ENCODE measurements around the gene PRTN3. TPM values are rescaled to one million over a fixed set of nuclear protein-coding genes. Genes with fewer than 3 reads are reported as not detected.
A peak's percentile ranks its signal among the peaks of the same experiment; 100 is the strongest.

PRTN3 gene
- polyA plus RNA-seq, 1 of the 3 experiments (the other 2 are of a cell fraction): not detected

- Histone ChIP-seq H3F3A (replicated peaks; ENCODE audit: insufficient read depth) (peaks cover 4% of the 10 kb centered on the region), H3K9me3 (no peaks in the 10 kb centered on the region), H4K20me1 (ENCODE audit: insufficient read depth) (peaks cover 57% of the 10 kb centered on the region), H3K9ac (peak overlapping the region; percentile 96), H3K9me2 (no peaks in the 10 kb centered on the region), H3K4me3 (ENCODE audit: low read depth in 2 of 2, low read length in 1 of 2) (peak overlapping the region; percentile 85 to 88), H3K4me2 (peak overlapping the region; percentile 95), H3K27me3 (ENCODE audit: insufficient read depth) (no peaks in the 10 kb centered on the region), H3K4me1 (ENCODE audit: control insufficient read depth in 1 of 2, insufficient read depth in 2 of 2, low read depth in 1 of 2, low read length in 1 of 2) (peaks cover 29 to 47% of the 10 kb centered on the region in 2 experiments; a peak in 3 of 4 replicates), H3K27ac (ENCODE audit: low read depth in 2 of 2, low read length in 1 of 2) (peak overlapping the region; percentile 69 to 70), H2AFZ (ENCODE audit: low read depth) (no peak overlapping the region), H3K36me3 (replicated peaks in 1 of 2; ENCODE audit: control insufficient read depth in 1 of 2, insufficient read depth in 2 of 2, low read length in 1 of 2) (peaks cover 14 to 21% of the 10 kb centered on the region in 2 experiments), H3K79me2 (ENCODE audit: insufficient read depth) (peaks cover 57% of the 10 kb centered on the region)
- under 1% methylated on average over 24 of the region's 44 CpGs for WGBS (ENCODE audit: low lambda C conversion rate)
- POLR2A ChIA-PET: no interaction called here
- no peak for DNase-seq
- TF ChIP-seq GATA2 (CRISPR knock-in tag; IDR thresholded peaks at IDR 0.05): no peak
- TF ChIP-seq SIN3A (IDR thresholded peaks at IDR 0.05; ENCODE audit: borderline replicate concordance, low read depth, low read length): 0 out of 2 replicates have a peak, but pooled peaks have one; percentile 6
- no peak for TF ChIP-seq FOSL2 (IDR thresholded peaks at IDR 0.05; ENCODE audit: borderline replicate concordance, low read depth)
- CTCF ChIA-PET: interaction anchor here (1.3 kb wide), 1 partner anchor 31 kb away, joined by 3 read pairs; no protein-coding TSS in a partner anchor
Observed at GRCh38 chr19:798415-799075, 42.3 kb upstream of the PRTN3 start.

DNA sequence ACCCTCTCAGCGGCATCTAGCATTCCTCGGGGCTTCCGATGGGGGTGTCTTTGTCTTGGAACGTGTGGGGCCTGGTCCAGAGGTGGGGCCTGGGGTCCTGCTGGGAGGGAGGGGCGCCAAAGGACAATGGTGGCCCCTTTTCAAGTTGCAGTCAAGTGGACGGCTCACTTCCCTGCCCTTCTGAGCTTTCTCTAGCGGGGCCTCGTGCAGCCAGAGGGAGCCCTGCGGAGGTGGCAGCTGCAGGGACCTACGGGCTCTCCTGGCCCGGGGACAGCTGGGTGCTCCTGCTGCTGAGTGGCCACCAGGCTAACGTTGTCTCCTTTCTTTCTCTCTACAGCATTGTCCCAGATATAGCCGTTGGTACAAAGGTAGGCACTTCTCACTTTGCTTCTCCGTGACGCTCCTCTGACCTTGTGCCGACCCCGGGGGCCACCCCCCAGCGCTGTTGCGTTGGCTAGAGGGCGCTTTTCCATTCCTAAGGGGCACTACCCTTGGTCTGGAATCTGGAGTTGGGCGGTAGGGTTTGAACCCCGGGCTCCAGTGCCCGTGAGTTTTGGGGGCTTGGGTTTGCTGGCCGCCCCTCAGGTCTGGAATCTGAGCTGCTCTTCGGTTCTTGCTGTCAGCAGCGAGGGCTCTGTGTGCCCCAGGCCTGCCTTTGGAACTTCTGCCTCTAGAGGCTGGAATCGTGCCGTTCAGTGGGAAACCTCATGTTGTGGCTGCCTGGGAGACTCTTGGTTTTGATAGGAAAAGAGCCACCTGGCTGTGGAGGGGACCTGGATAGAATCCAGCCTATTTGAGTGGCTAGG is 41.5 kb upstream of the PRTN3 start:
- Histone ChIP-seq H3K27me3 (ENCODE audit: insufficient read depth) (no peaks in the 10 kb centered on the region), H3K9me3 (no peaks in the 10 kb centered on the region), H3K79me2 (ENCODE audit: insufficient read depth) (peaks cover 64% of the 10 kb centered on the region), H4K20me1 (ENCODE audit: insufficient read depth) (peaks cover 64% of the 10 kb centered on the region), H3K36me3 (replicated peaks in 1 of 2; ENCODE audit: control insufficient read depth in 1 of 2, insufficient read depth in 2 of 2, low read length in 1 of 2) (peaks cover 19 to 28% of the 10 kb centered on the region in 2 experiments), H3K9me2 (no peaks in the 10 kb centered on the region), H3F3A (replicated peaks; ENCODE audit: insufficient read depth) (peaks cover under 1% of the 10 kb centered on the region), H3K4me2 (peak overlapping the region; percentile 95), H3K27ac (ENCODE audit: low read depth in 2 of 2, low read length in 1 of 2) (peak overlapping the region; percentile 31 to 70; a peak in 3 of 4 replicates), H3K4me3 (ENCODE audit: low read depth in 2 of 2, low read length in 1 of 2) (peak overlapping the region; percentile 85 to 88), H3K4me1 (ENCODE audit: control insufficient read depth in 1 of 2, insufficient read depth in 2 of 2, low read depth in 1 of 2, low read length in 1 of 2) (peaks cover 29 to 47% of the 10 kb centered on the region in 2 experiments; a peak in 3 of 4 replicates), H2AFZ (ENCODE audit: low read depth) (no peak overlapping the region), H3K9ac (peak overlapping the region; percentile 96)
- TF ChIP-seq FOXJ3 (CRISPR knock-in tag; IDR thresholded peaks at IDR 0.05): no peak
- TF ChIP-seq EZH2phosphoT487 (IDR thresholded peaks at IDR 0.05; ENCODE audit: borderline replicate concordance, low read depth): no peak
- TF ChIP-seq CTCF (IDR thresholded peaks at IDR 0.05): peak; percentile 41
- TF ChIP-seq USF2 (IDR thresholded peaks at IDR 0.05; ENCODE audit: borderline replicate concordance, low read depth, low read length): no peak
- peak; percentile 56; the same call in 1 of the 2 replicates for TF ChIP-seq SIN3A (IDR thresholded peaks at IDR 0.05; ENCODE audit: borderline replicate concordance, low read depth, low read length)
- no peak for TF ChIP-seq NFIC (IDR thresholded peaks at IDR 0.05; ENCODE audit: borderline replicate concordance)
- TF ChIP-seq RFX5 (IDR thresholded peaks at IDR 0.05; ENCODE audit: low read length): no peak
- peak; percentile 62; the same call in 1 of the 2 replicates for TF ChIP-seq RXRA (IDR thresholded peaks at IDR 0.05; ENCODE audit: borderline replicate concordance, low read depth)
- peak; percentile 22; the same call in 1 of the 2 replicates for TF ChIP-seq MXI1 (IDR thresholded peaks at IDR 0.05; ENCODE audit: low read depth, low read length)
- DNase-seq: peak; percentile 41
- ChIA-PET POLR2A (no interaction called here), CTCF (interaction anchor here (1.3 kb wide), 1 partner anchor 32 kb away, joined by 3 read pairs; no protein-coding TSS in a partner anchor)
- WGBS (ENCODE audit: low lambda C conversion rate): 4% methylated on average over 18 of the region's 28 CpGs

Measured in SK-N-SH (cell line).